HG03521 (cell line): Measurements from ENCODE around the gene CMTR1.
"Not testable (repeated sequence)": the region's sequence is repeated elsewhere in the genome, so short reads cannot be mapped to it uniquely, and the experiment has no call there.

Source experiments
- ATAC-seq: cut with Tn5 transposase; IDR thresholded peaks from one replicate; pipeline ENCODE4 v1.9.1; 2021; ENCODE audit warnings: mild to moderate bottlenecking, moderate library complexity; ENCODE audit not compliant: unreplicated experiment

Gene CMTR1

GRCh38 chr6:37432916-37433656 is at the start of gene CMTR1:
TSS of gene CMTR1 (plus strand) at chr6:37433221. CDS start at chr6:37435630, 2,409 bp downstream.
- peak; percentile 91 for ATAC-seq

DNA sequence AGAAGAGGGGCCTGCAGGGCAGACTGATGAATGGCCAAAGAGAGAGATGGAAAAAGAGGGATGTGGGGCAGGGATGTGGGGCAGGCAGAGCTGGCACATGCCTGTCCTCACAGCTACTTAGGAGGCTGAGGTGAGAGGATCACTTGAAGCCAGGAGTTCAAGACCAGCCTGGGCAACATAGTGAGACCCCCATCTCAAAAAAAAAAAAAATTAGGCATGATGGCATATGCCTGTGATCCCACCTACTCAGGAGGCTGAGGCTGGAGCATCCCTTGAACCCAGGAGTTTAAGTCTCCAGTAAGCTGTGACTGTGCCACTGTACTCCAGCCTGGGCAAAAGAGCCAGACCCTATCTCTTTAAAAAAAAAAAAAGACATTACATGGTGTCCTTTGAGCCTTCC is 44.4 kb upstream of the CMTR1 start:
- no peak for ATAC-seq

- no peak for ATAC-seq
Measured at GRCh38 chr6:37389857-37390256, 43.2 kb upstream of the CMTR1 start.

- ATAC-seq: no peak
Measured at GRCh38 chr6:37391120-37391519, 41.9 kb upstream of the CMTR1 start.

- ATAC-seq: no peak
Measured at GRCh38 chr6:37392821-37393220, 40.2 kb upstream of the CMTR1 start.

- no peak for ATAC-seq
Measured at GRCh38 chr6:37393381-37393929, 39.6 kb upstream of the CMTR1 start.

DNA sequence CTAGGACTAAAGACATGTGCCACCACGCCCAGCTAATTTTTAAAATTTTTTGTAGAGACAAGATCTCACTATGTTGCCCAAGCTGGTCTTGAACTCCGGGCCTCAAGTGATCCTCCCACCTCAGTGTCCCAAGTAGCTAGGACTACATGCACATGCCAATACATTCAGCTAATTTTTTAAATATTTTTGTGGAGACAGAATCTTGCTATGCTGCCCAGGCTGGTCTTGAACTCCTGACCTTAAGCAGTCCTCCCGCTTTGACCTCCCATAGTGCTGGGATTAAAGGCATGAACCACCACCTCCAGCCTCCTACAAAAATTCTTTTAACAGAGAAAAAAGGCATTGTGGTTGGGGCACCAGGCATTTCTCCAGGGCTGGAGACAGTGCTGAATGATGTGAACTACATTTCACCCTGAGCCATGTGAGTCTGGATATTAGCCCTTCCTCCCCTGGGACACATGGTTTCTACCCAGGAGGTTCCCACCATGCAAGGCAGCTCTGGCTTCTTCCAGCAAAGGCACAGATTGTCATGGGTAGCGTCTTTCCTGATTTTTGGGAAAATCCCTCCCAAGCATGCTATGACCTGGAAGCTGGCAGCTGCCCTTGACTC is 36.3 kb upstream of the CMTR1 start:
- no peak for ATAC-seq

DNA sequence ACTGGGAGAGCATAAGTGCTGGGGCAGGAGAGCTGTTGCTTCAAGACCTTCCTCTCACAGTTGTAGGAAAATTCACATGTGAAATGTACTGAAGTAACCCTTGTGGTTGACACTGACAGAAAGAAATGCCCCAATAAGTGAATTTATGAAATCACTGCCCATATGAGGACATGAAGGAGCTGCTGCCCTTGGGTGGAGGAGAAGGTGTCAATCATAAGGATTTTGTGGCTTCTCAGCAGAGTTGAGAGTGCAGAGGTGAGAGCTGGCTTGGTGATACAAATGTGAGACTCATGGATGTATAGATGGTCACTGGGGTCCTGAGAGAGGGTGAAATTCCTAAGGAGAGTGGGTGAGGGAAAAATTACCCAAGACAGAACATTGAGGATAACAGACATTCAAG is 33.9 kb upstream of the CMTR1 start:
- ATAC-seq: no peak

DNA sequence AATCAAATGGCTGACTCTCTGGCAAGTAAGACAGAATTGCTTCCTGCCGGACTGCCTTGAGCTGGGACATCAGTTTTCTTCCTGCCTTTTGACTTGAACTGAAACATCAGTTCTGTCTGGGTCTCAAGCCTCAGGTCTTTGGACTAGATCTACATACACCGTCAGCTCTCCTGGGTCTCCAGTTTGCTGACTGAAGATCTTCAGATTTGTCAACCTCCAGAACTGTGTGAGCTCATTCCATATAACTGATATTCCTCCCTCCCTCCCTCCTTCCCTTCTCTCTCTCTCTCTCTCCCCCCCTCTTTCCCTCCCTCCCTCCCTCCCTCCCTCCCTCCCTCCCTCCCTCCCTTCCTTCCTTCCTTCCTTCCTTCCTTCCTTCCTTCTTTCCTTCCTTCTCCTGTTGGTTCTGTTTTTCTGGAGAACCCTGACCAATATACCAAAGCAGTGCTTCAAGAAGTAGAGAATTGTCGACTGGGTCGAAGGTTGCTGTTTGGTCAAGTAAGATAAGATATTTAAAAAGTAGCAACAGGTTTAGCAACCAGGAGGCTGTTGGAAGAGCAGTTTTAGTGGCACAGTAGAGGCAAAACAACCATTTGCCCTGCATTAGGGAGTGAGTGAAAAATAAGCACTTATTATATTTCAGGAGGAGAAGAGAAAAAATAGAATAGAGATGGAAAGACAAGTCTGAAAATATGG is 33.1 kb upstream of the CMTR1 start:
- no peak for ATAC-seq

GRCh38 chr6:37401658-37402057 is 31.4 kb upstream of the CMTR1 start:
- ATAC-seq: not testable (repeated sequence)

DNA sequence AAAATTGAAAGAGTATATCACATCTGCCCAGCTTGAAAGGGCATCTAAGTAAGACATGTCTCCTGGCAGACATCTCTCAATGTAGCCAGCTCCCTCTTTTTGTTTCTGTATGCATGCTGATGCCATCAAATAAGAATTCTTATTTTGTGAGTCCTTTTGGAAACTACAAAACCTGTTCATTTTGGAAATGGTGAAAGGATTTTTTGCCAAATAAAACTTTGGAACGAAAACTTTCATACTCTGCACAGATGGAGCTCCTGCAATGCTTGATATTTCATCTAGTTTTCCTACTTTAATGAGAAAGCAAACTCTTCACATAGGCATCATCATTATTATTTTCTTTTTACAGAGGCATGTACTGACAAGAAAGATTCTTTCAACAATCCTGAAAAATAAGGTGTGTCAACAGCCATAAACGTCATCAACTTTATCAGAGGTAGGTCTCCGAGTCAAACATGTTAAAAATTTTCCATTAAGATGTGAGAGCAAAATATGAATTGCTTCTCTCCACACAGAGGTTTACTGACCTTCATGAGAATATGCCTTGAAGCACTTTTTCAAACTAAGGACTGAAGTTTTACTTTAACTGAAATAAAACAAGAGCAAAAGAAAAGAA is 26.2 kb upstream of the CMTR1 start:
- ATAC-seq: no peak

DNA sequence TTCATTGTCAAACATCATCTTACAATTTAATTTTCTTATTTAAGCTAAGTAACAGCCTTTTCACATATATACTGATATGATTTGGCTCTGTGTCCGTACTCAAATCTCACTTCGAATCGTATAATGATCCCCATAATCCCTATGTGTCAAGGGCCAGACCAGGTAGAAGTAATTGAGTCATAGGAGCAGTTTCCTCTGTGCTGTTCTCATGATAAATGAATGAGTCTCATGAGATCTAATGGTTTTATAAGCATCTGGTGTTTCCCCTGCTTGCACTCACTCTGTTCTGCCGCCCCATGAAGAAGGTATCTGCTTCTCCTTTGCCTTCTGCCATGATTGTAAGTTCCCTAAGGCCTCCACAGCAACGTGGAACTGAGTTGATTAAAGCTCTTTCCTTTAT is 25.1 kb upstream of the CMTR1 start:
- no peak for ATAC-seq

DNA sequence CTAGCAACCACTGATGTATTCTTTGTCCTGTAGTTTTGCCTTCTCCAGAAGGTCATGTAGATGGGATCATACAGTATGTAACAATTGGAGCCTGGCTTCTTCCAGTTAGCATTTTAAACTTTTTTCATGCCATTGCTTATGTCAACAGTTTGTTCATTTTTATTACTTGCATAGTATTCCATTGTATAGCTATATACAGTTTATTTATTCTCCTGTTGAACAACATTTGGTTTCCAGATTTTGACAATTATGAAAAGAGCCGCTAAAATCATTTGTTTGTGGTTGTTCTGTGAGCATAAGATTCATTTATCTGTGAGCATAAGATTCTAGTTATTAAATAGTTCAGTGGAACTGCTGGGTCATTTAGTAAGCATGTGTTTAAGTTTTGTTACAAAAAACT is 23.5 kb upstream of the CMTR1 start:
- ATAC-seq: no peak

GRCh38 chr6:37417393-37417792 is 15.6 kb upstream of the CMTR1 start:
- no peak for ATAC-seq

DNA sequence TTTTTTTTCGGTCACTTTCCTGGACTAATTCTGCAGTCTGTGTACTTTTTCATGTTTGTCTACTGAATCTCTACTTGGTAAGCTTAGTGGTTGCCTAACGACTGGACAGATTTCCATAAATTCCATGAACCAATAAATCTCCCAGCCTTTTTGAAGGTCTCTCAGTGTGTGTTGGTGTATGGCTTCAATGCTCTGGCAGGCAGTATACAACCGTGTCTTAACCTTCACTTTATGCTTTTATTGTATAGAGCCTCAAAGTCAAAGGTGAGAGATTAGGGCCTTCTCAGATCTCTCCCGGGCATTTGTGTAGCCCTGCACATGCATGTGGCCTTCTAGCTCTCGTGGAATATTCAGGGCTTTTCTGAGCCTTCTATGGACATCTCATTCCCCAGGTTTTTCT is 14.3 kb upstream of the CMTR1 start:
- ATAC-seq: no peak

GRCh38 chr6:37426058-37426944 is 6.7 kb upstream of the CMTR1 start:
- no peak for ATAC-seq

DNA sequence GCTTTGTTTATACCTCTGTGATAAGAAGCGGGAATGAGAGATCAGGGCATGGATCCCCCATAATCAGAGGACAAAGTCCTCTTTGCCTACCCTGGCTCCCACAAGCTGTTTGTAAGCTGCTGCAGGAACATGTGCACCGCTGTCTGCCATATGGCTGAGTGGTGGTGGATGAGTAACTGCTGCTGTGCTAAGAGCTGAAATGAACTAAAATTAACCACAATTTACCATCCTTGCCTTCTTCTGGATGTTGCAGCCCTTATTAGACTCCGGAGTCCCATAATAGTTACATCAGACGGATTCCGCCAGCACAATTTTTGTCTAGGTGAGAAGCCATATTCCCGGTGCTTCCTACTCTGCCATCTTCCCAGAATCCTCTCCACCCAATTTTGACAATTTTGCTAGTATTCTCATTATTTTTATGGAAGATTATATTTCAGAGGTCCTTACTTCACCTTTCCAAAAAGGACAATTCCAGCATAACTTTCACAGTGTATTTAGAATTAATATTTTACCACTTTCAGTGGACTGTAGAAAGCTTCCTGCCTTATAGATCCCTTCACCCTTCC is 6.0 kb upstream of the CMTR1 start:
- ATAC-seq: no peak

- ATAC-seq: no peak
Measured at GRCh38 chr6:37429352-37429750, 3.7 kb upstream of the CMTR1 start.

- no peak for ATAC-seq
Measured at GRCh38 chr6:37432590-37432915, 468 bp upstream of the CMTR1 start.

GRCh38 chr6:37433657-37434271 is 743 bp downstream of the CMTR1 start:
- peak; percentile 15 for ATAC-seq
